HPDE6-E6E7 (cell line): ENCODE measurements around the gene NDUFB10.
A peak's percentile ranks its signal among the peaks of the same experiment; 100 is the strongest.

ENCODE experiments used
- DNase-seq: peaks from one replicate; pipeline ENCODE4 v3.0.0; 2011; ENCODE audit warnings: missing footprints; ENCODE audit errors: extremely low spot score

The NDUFB10 gene

GRCh38 chr16:1984347-1985225 lies 25.2 kb downstream of the NDUFB10 start:
- no peak for DNase-seq

GRCh38 chr16:1985466-1986150 lies 26.3 kb downstream of the NDUFB10 start:
- DNase-seq, result no peak

GRCh38 chr16:1987198-1987597 lies 27.9 kb downstream of the NDUFB10 start:
- no peak for DNase-seq

- no peak for DNase-seq
Observed at GRCh38 chr16:1989209-1990100, 30.1 kb downstream of the NDUFB10 start, which contains the start of gene SYNGR3. Gene SYNGR3 (plus strand): TSS chr16:1989970. CDS start chr16:1990103, 133 bp downstream.

- DNase-seq, result no peak
Observed at GRCh38 chr16:1990101-1990350, 30.7 kb downstream of the NDUFB10 start.

- DNase-seq, result no peak
Observed at GRCh38 chr16:1990351-1991134, 31.2 kb downstream of the NDUFB10 start.

GRCh38 chr16:1991135-1991551 lies 31.8 kb downstream of the NDUFB10 start:
- DNase-seq, result no peak

GRCh38 chr16:1991588-1991947 lies 32.2 kb downstream of the NDUFB10 start:
- no peak for DNase-seq

- peak; percentile 68 for DNase-seq
Observed at GRCh38 chr16:1991948-1992703, 32.8 kb downstream of the NDUFB10 start.

GRCh38 chr16:1992704-1993317 lies 33.5 kb downstream of the NDUFB10 start:
- DNase-seq, result no peak

GRCh38 chr16:1993731-1994131 lies 34.4 kb downstream of the NDUFB10 start:
- DNase-seq, result peak; percentile 58

- DNase-seq, result no peak
Observed at GRCh38 chr16:1997494-1998359, 38.4 kb downstream of the NDUFB10 start.

GRCh38 chr16:1998360-1998835 lies 39.1 kb downstream of the NDUFB10 start:
- DNase-seq, result no peak

GRCh38 chr16:1998852-1999801 lies 39.8 kb downstream of the NDUFB10 start:
- no peak for DNase-seq

- no peak for DNase-seq
Observed at GRCh38 chr16:1999866-2000514, 40.7 kb downstream of the NDUFB10 start.

- DNase-seq, result no peak
Observed at GRCh38 chr16:2001035-2001434, 41.7 kb downstream of the NDUFB10 start.
